ENCODE measurements around the gene SNRPD2. TPM values are rescaled to one million over a fixed set of nuclear protein-coding genes. Genes with fewer than 3 reads are reported as not detected.
"Not testable (repeated sequence)": the region's sequence is repeated elsewhere in the genome, so short reads cannot be mapped to it uniquely, and the experiment has no call there.

The SNRPD2 gene
- total RNA-seq (2014; rRNA removed; shearing (Covaris generic)): 580 and 625 TPM in 2 replicates

GRCh38 chr19:45691516-45692186, at the start of gene SNRPD2:
Gene SNRPD2 (minus strand): TSS chr19:45691953. CDS start chr19:45691888, 65 bp downstream.
- peak; percentile 98 for DNase-seq (ENCODE audit: low read depth)

GRCh38 chr19:45739498-45740439, 48.0 kb upstream of the SNRPD2 start:
- peak; percentile 29 for DNase-seq (ENCODE audit: low read depth)

DNA sequence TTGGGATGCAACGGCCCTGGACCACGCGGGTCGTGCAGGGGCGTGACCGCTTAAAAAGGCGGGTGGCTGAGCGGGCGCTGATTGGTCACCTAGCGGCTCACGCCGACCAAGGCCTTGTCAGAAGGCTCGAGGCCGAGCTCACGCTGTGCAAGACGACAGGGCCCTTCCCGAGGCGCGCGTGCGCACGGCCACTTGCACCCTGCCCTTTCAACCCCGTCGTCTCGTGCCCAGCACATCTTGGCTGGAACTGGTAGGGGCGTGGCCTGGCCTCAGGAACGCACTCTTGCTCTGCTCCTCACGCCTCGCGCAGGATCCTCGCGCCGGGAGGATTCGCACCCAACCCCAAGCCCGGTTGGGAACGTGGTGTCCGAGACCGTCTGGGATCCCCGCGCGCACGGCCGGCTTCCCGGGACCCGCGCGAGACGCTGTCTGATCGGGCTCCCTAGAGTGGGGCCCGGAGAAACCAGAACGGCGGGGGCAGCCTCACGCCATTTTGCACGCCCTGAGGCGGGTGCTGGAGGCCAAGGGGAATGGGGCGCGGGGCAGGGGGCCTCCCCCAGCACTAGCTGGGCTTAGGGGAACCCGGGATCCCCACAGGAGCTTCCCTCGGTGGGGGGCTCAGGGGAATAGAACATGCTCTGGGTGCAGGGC, 41.5 kb upstream of the SNRPD2 start, which contains the start of gene MEIOSIN:
MEIOSIN (plus strand) TSS at position 280 of the 651 bp plus-strand sequence. CDS start 1,938 bp downstream, outside the sequence.
- DNase-seq (ENCODE audit: low read depth): no peak

DNA sequence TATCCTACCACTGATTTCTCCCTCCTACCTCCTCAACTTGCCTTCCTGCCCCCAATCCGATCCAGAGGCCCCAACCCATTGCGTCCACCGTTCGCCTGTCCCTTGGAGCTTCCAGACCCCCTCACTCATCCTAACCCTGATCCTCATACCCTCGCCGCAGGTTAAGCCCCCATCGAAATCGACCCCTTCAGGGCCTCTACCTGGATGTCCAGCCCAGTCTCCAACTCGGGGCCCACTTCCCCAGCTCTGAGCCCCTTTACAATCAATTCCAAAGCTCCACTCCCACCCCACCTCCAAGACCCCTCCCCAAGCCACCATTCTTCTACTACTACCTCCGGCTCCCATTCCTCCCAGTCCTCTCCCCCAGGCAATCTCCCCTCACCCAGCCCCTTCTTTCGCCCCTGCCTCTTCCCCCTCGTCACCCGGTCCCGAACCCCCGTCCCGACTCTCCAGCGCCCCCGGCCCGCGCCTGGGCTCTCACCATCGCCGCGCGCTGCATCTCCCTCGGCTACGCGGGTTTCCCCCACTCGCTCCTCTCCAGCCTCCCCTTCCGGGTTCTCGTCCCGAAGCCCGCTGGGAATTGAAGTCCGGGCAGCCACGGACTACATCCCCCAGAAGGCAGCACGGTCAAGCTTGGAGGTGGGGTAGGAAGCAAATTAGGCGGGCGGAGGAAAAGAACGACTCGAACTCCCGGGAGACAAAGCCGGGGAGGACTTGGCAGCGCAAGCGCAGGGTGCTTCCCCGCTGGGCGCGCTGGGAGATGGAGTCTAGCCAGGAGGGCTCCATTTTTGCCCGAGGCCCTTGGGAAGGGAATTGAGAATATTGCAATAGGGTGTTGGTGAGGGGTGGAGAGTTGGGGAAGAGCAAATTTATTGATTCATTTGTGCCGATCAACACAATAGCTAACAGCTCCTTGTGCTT, 38.9 kb upstream of the SNRPD2 start, which contains the start of gene FBXO46:
FBXO46 (minus strand) TSS at position 529 of the 921 bp plus-strand sequence. CDS start 17,401 bp downstream, outside the sequence.
- peak; percentile 99 for DNase-seq (ENCODE audit: low read depth)

DNA sequence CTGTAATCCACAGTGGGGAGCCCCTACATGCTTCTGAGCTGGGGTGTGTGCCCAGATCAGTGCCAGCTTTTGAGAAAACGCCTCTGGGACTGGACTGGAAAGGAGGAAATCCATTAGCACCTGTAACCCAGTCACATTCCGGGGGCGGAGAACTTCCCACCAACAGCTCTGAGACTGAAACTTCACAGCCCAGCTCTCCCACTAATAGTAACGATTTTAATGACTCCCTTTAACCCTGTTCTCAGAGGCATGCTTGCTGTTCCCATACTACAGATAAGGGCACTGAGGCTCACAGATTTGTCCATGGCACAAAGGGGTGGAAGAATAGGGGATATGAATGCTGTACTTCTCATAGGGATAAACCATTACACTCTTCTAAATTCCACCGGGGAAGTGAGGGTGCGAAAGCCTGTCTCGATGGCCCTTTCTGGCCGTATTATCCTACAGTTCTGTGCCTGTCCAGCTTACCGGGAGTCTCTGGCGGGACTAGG, 38.1 kb upstream of the SNRPD2 start:
- peak; percentile 34 for DNase-seq (ENCODE audit: low read depth)

DNA sequence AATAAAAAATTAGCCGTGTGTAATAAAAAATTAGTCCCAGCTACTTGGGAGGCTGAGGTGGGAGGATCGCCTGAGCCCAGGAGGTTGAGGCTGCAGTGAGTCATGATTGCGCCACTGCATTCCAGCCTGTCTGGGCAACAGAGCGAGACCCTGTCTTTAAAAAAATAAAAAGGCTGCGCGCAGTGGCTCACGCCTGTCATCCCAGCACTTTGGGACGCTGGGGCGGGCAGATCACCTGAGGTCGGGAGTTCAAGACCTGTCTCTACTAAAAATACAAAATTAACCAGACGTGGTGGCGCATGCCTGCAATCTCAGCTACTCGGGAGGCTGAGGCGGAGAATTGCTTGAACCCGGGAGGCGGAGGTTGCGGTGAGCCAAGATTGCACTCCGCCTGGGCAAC, 36.9 kb upstream of the SNRPD2 start:
- DNase-seq (ENCODE audit: low read depth): not testable (repeated sequence)

DNA sequence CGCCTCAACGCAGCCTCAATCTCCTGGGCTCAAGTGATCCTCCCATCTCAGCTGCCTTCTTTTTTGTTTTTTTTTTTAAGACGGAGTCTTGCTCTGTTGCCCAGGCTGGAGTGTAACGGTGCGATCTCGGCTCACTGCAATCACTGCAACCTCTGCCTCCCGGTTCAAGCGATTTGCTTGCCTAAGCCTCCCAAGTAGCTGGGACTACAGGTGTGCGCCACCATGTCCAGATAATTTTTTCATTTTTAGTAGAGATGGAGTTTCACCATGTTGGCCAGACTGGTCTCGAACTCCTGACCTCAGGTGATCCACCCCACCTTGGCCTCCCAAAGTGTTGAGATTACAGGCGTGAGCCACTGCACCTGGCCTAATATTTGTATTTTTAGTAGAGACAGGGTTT, 28.3 kb upstream of the SNRPD2 start:
- DNase-seq (ENCODE audit: low read depth): not testable (repeated sequence)

GRCh38 chr19:45717983-45718650, 26.4 kb upstream of the SNRPD2 start:
- no peak for DNase-seq (ENCODE audit: low read depth)

DNA sequence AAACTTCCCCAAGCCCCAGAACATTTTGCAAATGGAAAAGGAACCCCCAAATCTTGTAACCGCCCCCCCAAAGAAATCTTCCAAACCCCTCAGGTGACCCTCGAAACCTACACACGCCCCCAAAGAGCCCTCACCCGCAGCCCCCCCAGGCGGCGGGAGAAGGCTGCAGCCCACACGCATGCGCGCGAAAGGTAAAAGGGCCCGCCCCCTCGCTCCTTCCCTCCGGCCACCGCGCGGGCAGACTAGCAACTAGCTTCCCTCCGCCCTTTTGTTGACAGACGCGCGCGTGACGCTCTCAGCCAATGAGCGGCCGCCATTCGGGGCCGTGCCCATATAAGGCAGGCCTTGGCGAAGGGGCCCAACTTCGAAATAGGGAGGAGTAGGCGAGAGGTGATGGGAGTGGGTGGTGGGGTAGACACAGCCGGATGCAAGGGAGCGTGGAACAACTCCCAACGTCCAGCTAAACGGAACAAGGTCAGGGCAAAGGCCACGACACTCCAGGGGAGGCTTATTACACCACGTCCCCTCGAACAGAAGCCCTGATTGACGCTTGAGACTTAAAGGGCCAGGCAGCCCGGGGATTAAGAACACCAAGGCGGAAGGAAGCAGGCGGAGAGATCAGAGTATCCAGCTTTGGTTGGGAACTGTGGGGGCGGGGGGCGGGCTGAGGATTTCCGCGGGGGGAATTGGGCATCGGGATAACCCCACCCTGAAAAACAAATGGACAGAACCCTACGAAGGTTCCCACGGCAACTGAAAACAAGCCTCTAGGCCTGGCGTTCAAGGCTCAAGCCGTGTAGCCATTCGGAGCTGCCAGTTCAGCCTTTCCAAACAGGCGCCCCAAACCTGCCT, 25.6 kb upstream of the SNRPD2 start:
- DNase-seq (ENCODE audit: low read depth): peak; percentile 100

- peak; percentile 24 for DNase-seq (ENCODE audit: low read depth)
Observed at GRCh38 chr19:45716359-45717130, 24.8 kb upstream of the SNRPD2 start.

- DNase-seq (ENCODE audit: low read depth): no peak
Observed at GRCh38 chr19:45715139-45715538, 23.4 kb upstream of the SNRPD2 start.

DNA sequence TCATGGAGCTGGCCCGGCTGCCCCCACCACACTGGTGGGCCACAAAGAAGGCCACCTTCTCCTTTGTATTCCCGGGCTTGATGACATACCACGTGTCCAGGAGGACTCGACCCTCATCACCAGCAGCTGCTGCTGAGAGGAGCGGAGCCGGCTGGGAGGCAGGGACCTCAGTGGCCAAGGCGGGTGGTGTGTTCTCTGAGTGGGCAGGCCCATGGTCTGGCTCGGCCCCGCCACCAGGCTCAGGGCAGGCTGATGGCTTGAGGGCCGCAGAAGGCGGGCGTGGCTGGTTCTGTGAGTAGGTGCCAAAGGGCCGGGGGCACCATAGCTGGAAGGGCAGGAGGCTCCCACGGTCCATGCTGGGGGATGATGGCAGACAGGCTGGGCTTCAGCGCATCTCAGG, 21.4 kb upstream of the SNRPD2 start:
- DNase-seq (ENCODE audit: low read depth): no peak

- DNase-seq (ENCODE audit: low read depth): no peak
Observed at GRCh38 chr19:45712699-45713067, 20.9 kb upstream of the SNRPD2 start.

GRCh38 chr19:45711851-45712698, 20.3 kb upstream of the SNRPD2 start:
- DNase-seq (ENCODE audit: low read depth): no peak

DNA sequence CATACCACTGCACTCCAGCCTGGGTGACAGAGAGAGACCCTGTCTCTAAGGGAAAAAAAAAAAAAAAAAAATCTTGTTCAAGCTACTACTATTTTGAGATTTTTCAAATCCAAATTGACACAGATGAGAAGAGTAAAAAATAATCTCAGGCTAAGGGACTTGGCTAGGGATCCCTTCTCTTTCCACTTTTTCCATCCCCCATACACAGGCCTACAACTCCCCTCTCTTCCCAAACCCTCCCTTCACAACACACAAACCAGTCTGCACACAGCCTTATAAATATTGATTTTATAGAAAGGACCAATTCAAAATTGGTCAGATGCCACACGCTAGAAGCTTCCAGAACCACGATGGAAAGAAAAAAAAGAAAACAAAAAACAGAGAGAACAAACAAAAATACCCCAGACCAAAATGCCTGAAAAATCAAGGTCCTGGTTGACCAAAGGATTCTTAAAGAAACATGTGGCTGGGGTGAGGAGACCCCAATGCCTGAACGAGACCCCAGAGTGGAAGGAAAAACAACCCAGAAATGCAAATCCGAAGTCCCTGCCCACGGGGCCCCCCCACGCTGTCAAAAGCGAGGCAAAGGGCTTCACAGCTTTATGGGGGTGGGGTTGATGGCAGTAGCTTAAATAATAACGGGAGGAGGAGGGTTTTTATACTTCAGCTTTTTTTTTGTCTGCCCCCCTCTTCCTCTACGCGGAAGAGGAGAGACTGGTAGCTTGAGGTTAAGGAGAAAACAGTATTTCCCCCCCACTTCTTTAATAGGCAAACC, 18.8 kb upstream of the SNRPD2 start:
- DNase-seq (ENCODE audit: low read depth): no peak

GRCh38 chr19:45705710-45706415, 14.1 kb upstream of the SNRPD2 start:
- no peak for DNase-seq (ENCODE audit: low read depth)
